Neural cell (in vitro differentiated cells): ENCODE measurements around the gene FMO2. TPM values are rescaled to one million over a fixed set of nuclear protein-coding genes. Genes with fewer than 3 reads are reported as not detected.

Experiments
- H2AFZ ChIP-seq: fragments of 200-600, 300-800 bp; sonication (generic), shearing (Covaris generic); 2 replicates; pipeline ENCODE4 v1.6.0; 2014; ENCODE audit warnings: low read depth, mild to moderate bottlenecking, antibody characterized with exemption, low read length, moderate library complexity
- H3F3A ChIP-seq: fragments of 200-600 bp; shearing (Covaris generic); 2 replicates; pipeline ENCODE4 v1.6.1; 2016; ENCODE audit warnings: mild to moderate bottlenecking, moderate library complexity, mixed read lengths, antibody characterized with exemption, low read length; ENCODE audit not compliant: insufficient read depth, poor library complexity, severe bottlenecking
- H3K27ac ChIP-seq: fragments of 200-600, 300-800 bp; sonication (generic), shearing (Covaris generic); 2 replicates; pipeline ENCODE4 v1.5.1; 2014; ENCODE audit warnings: mild to moderate bottlenecking, low read length, moderate library complexity
- H3K27me3 ChIP-seq: fragments of 300-800, 200-600 bp; sonication (generic), shearing (Covaris generic); 2 replicates; pipeline ENCODE4 v1.6.0; 2014; ENCODE audit warnings: mild to moderate bottlenecking, low read depth, low read length, moderate library complexity; ENCODE audit not compliant: insufficient read depth
- H3K36me3 ChIP-seq: fragments of 300-800, 200-600 bp; sonication (generic), shearing (Covaris generic); 2 replicates; pipeline ENCODE4 v1.5.1; 2014; ENCODE audit warnings: mild to moderate bottlenecking, antibody characterized with exemption, low read length, moderate library complexity; ENCODE audit not compliant: insufficient read depth
- H3K4me2 ChIP-seq: fragments of 300-800, 200-600 bp; sonication (generic), shearing (Covaris generic); 2 replicates; pipeline ENCODE4 v1.6.0; 2014; ENCODE audit warnings: mild to moderate bottlenecking, low read length
- H3K4me3 ChIP-seq: fragments of 300-800, 200-600 bp; sonication (generic), shearing (Covaris generic); 2 replicates; pipeline ENCODE4 v1.5.1; 2014; ENCODE audit warnings: mild to moderate bottlenecking, low read length, moderate library complexity
- H3K79me2 ChIP-seq: fragments of 200-600 bp; shearing (Covaris generic); replicated peaks from 2 replicates; pipeline ENCODE4 v1.6.0; 2014; ENCODE audit warnings: mild to moderate bottlenecking, low read length, moderate library complexity; ENCODE audit not compliant: insufficient read depth
- H3K9ac ChIP-seq: fragments of 300-800, 200-600 bp; sonication (generic), shearing (Covaris generic); 2 replicates; pipeline ENCODE4 v1.6.1; 2016; ENCODE audit warnings: mild to moderate bottlenecking, low read length, mixed read lengths
- H3K9me2 ChIP-seq: fragments of 200-600 bp; shearing (Covaris generic); 2 replicates; pipeline ENCODE4 v1.6.1; 2016; ENCODE audit warnings: mild to moderate bottlenecking, low read length, mixed read lengths; ENCODE audit not compliant: insufficient read depth
- H3K9me3 ChIP-seq: fragments of 200-600, 300-800 bp; sonication (generic), shearing (Covaris generic); 2 replicates; pipeline ENCODE4 v1.6.1; 2016; ENCODE audit warnings: mild to moderate bottlenecking, mixed run types, low read length, moderate library complexity, mixed read lengths
- H4K20me1 ChIP-seq: fragments of 200-600 bp; shearing (Covaris generic); 2 replicates; pipeline ENCODE4 v1.6.1; 2016; ENCODE audit warnings: mild to moderate bottlenecking, mixed run types; ENCODE audit not compliant: insufficient read depth
- CTCF ChIP-seq: fragments of 450-650 bp; IDR thresholded peaks from 2 replicates; pipeline ENCODE4 v1.5.1; 2014; ENCODE audit warnings: antibody characterized with exemption, mild to moderate bottlenecking, moderate library complexity; ENCODE audit not compliant: poor library complexity, severe bottlenecking
- EP300 ChIP-seq: fragments of 450-650 bp; conservative IDR thresholded peaks from 2 replicates; pipeline ENCODE4 v1.6.1; 2014; ENCODE audit warnings: antibody characterized with exemption, mild to moderate bottlenecking, moderate library complexity; ENCODE audit not compliant: poor library complexity, severe bottlenecking
- EZH2 ChIP-seq: fragments of 200-600, 300-800 bp; shearing (Covaris generic), sonication (generic); IDR thresholded peaks from 2 replicates; pipeline ENCODE4 v1.6.1; 2014; ENCODE audit warnings: antibody characterized with exemption, low read length, borderline replicate concordance, mild to moderate bottlenecking; ENCODE audit not compliant: insufficient read depth, poor library complexity, severe bottlenecking
- MXI1 ChIP-seq: fragments of 450-650 bp; conservative IDR thresholded peaks from 2 replicates; pipeline ENCODE4 v1.6.1; 2014; ENCODE audit warnings: antibody characterized with exemption, mild to moderate bottlenecking; ENCODE audit not compliant: poor library complexity, severe bottlenecking
- POLR2AphosphoS5 ChIP-seq: IDR thresholded peaks from 2 replicates; pipeline ENCODE4 v1.6.1; 2012
- RAD21 ChIP-seq: fragments of 450-650 bp; conservative IDR thresholded peaks from 2 replicates; pipeline ENCODE4 v1.6.1; 2014; ENCODE audit warnings: antibody characterized with exemption, mild to moderate bottlenecking, moderate library complexity
- SMC3 ChIP-seq: fragments of 450-650 bp; conservative IDR thresholded peaks from 2 replicates; pipeline ENCODE4 v1.6.1; 2014; ENCODE audit warnings: antibody characterized with exemption, mild to moderate bottlenecking, moderate library complexity; ENCODE audit not compliant: poor library complexity
- TAF1 ChIP-seq: IDR thresholded peaks from 2 replicates; pipeline ENCODE4 v1.6.1; 2012; ENCODE audit warnings: low read depth
- polyA plus RNA-seq: library from polyadenylated mRNA; depleted of rRNA; stranded (reverse); fragments of >200 nt; gene quantifications from 2 replicates; pipeline ENCODE4 v1.2.3, GENCODE V29; 2014
- TF ChIP-seq, protein P1 (sequence below): IDR thresholded peaks from 2 replicates; pipeline ENCODE4 v1.6.1; 2012; ENCODE audit warnings: borderline replicate concordance

Gene FMO2
- polyA plus RNA-seq, 1 donor from 2014 or later = not detected

DNA sequence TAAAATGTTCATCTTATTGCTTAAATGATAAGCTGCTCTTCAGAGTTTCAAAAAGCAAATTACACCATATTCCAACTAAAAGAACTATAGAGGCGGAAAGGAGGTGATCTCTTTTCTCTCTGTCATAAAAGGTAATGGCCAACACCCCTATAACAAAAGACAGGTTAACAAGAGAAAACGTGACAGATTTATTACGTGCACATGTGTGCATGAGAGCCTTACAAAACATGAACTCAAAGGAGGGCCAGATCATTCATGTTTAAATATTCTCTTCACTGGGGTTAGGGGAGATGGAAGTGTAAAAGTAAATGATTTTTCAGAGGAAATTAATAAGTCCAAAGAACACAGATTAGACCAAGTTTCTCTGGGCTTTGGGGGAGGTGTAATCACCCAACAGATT, 26.5 kb upstream of the FMO2 start:
- no peaks in the 10 kb centered on the region for H4K20me1 ChIP-seq
- TF ChIP-seq EZH2 = no peak
- TF ChIP-seq MXI1 = no peak
- no peak for TF ChIP-seq RAD21
- TF ChIP-seq, protein P1, sequence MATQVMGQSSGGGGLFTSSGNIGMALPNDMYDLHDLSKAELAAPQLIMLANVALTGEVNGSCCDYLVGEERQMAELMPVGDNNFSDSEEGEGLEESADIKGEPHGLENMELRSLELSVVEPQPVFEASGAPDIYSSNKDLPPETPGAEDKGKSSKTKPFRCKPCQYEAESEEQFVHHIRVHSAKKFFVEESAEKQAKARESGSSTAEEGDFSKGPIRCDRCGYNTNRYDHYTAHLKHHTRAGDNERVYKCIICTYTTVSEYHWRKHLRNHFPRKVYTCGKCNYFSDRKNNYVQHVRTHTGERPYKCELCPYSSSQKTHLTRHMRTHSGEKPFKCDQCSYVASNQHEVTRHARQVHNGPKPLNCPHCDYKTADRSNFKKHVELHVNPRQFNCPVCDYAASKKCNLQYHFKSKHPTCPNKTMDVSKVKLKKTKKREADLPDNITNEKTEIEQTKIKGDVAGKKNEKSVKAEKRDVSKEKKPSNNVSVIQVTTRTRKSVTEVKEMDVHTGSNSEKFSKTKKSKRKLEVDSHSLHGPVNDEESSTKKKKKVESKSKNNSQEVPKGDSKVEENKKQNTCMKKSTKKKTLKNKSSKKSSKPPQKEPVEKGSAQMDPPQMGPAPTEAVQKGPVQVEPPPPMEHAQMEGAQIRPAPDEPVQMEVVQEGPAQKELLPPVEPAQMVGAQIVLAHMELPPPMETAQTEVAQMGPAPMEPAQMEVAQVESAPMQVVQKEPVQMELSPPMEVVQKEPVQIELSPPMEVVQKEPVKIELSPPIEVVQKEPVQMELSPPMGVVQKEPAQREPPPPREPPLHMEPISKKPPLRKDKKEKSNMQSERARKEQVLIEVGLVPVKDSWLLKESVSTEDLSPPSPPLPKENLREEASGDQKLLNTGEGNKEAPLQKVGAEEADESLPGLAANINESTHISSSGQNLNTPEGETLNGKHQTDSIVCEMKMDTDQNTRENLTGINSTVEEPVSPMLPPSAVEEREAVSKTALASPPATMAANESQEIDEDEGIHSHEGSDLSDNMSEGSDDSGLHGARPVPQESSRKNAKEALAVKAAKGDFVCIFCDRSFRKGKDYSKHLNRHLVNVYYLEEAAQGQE = no peak
- TF ChIP-seq SMC3 = no peak
- TF ChIP-seq CTCF = no peak
- TF ChIP-seq POLR2AphosphoS5 = no peak
- no peak for TF ChIP-seq TAF1
- H3K9ac ChIP-seq = no peak overlapping the region
- no peaks in the 10 kb centered on the region for H3K27me3 ChIP-seq
- H3K79me2 ChIP-seq = no peaks in the 10 kb centered on the region
- no peak overlapping the region for H2AFZ ChIP-seq
- no peaks in the 10 kb centered on the region for H3K36me3 ChIP-seq
- H3K9me2 ChIP-seq = no peaks in the 10 kb centered on the region
- no peak overlapping the region for H3K27ac ChIP-seq
- H3K4me2 ChIP-seq = no peak overlapping the region
- no peaks in the 10 kb centered on the region for H3F3A ChIP-seq
- no peak overlapping the region for H3K4me3 ChIP-seq
- H3K9me3 ChIP-seq = no peaks in the 10 kb centered on the region

- Histone ChIP-seq H4K20me1 (no peaks in the 10 kb centered on the region), H3K9ac (no peak overlapping the region), H3K27me3 (no peaks in the 10 kb centered on the region), H3K36me3 (no peaks in the 10 kb centered on the region), H2AFZ (no peak overlapping the region), H3K79me2 (no peaks in the 10 kb centered on the region), H3K4me2 (no peak overlapping the region), H3K9me3 (no peaks in the 10 kb centered on the region), H3K4me3 (no peak overlapping the region), H3K27ac (no peak overlapping the region), H3K9me2 (no peaks in the 10 kb centered on the region), H3F3A (no peaks in the 10 kb centered on the region)
- TF ChIP-seq EZH2 (no peak), TAF1 (no peak), MXI1 (no peak), EP300 (no peak), RAD21 (no peak), POLR2AphosphoS5 (no peak), CTCF (no peak), SMC3 (no peak)
- TF ChIP-seq, protein P1 = no peak
These were observed 26.0 kb upstream of the FMO2 start for GRCh38 chr1:171159148-171159547.
